8988T (cell line): ENCODE measurements around the gene NYAP2.

ENCODE experiments used
- DNase-seq: peaks from one replicate; pipeline ENCODE4 v3.0.0; 2011

Gene NYAP2

DNA sequence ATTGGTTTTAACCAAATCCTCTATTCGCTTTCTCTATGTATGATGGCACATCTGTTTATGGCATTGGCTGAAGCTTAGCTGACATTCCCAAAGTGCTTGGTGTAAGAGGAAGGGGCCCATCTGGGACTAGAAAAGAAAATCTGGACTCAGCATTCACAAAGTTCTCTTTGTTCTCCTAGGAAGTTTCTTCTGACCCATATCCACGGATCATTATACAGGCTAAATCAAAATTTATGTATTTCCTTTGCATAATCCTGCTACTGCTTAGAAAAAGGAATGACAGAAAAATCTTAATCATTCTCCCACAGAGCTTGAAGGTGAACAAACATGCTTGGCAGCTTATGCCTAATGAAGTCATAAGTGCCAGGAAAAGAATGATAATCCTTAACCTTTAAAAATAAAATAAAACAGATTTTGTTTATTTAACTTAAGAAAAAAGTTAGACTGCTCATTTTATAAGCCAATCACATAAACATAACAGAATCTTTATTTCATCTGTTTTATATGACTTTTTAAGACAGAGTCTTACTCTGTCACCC, 88.4 kb downstream of the NYAP2 start:
- no peak for DNase-seq

GRCh38 chr2:225488743-225489142, 89.2 kb downstream of the NYAP2 start:
- DNase-seq: no peak

- DNase-seq: no peak
Observed at GRCh38 chr2:225493420-225494099, 94.0 kb downstream of the NYAP2 start.

- no peak for DNase-seq
Observed at GRCh38 chr2:225494100-225494459, 94.6 kb downstream of the NYAP2 start.

GRCh38 chr2:225495706-225496105, 96.2 kb downstream of the NYAP2 start:
- DNase-seq: no peak

- no peak for DNase-seq
Observed at GRCh38 chr2:225496568-225496967, 97.1 kb downstream of the NYAP2 start.

DNA sequence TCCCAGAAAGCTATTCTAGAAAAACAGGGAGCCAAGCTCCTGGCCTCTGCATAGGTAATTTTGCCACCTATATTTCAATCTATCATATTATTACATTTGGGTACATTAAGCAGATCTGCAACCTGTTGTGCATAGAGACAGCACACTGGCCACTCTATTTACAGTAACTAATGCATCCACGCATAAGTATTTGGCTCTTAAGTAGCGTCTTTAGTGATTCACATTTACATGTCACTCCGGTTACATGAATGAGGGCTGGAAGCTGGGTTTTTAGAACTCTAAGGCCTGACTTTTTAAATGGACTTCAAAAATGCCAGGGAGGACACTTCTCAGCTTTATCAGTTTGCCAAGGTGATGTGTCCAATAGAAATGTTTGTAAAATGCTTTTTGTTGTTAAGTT, 97.7 kb downstream of the NYAP2 start:
- no peak for DNase-seq

GRCh38 chr2:225501022-225501421, 101.5 kb downstream of the NYAP2 start:
- no peak for DNase-seq

DNA sequence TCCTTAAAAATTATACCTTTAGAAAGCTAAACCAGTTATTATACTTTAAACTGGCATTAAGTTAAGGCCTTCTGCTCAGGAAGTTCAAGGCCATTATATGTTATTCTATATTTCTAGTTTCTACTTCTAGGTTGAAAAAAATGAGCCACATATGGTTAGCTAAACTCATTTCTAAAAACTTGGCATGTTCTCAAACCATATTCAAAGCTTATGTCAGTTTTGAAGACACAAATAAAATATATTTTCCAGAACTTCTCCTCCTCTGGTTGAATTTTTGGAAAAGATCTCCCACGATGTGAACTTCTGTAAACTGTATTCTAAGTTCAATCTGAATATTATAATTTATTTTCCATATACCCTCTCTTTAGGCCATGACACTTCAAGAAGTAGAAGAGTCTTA, 103.5 kb downstream of the NYAP2 start:
- DNase-seq: no peak

- DNase-seq: no peak
Observed at GRCh38 chr2:225510796-225511195, 111.3 kb downstream of the NYAP2 start.

DNA sequence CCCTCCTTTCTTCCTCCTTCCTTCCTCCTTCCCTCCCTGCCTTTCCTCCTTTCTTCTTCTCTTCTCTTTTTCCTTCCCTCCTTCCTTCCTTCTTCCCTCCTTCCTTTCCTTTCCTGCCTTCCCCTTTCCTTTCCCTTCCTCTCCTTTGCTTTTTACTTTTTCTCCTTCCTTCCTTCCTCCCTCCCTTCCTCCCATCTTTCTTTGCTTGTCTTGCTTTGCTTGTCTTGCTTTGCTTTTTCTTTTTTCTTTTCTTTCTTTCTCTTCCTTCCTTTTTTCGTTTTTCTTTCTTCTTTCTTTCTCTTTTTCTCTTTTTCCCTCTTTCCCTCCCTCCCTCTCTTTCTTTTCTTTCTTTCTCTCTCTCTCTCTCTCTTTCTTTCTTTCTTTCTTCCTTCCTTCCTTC, 113.0 kb downstream of the NYAP2 start:
- DNase-seq: no peak

GRCh38 chr2:225512876-225513540, 113.5 kb downstream of the NYAP2 start:
- no peak for DNase-seq

- no peak for DNase-seq
Observed at GRCh38 chr2:225515033-225515432, 115.5 kb downstream of the NYAP2 start.

GRCh38 chr2:225526760-225527390, 127.4 kb downstream of the NYAP2 start:
- no peak for DNase-seq

DNA sequence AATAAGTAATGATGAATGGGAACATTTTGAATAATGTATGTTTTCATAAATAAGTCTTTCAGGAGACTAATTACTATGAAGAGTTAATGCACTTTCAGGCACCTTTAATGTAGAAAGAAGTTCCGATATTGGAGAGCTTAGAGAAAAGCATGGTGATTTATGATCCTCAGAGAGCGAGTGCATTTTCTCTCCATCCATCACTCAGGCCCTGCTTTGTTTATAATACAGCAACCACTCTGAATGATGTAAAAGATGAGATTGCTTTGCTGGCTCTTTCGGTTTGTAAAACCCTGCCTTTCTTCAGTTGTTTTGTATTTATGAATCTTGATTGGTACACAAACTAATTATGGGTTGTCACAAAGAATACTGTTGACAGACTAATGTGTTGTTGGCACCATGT, 132.0 kb downstream of the NYAP2 start:
- DNase-seq: no peak

DNA sequence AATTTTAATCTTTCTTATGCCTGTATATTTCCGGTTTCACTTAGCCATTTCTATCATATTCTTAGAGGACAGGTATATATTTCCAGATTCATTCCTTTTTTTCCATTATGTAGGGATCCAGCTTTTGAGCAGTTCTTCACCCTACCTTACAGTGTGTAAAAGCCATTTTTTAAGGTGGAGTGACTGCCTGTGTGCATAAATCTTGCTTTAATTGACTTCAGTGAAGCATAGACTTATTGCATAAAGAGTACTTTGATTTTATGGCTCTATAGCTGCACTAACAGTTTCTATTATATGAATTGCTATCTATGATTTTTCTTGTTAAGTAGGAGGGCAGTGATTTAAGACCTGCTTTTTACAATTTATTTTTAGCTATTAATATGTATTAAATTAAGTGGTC, 132.6 kb downstream of the NYAP2 start:
- DNase-seq: no peak

DNA sequence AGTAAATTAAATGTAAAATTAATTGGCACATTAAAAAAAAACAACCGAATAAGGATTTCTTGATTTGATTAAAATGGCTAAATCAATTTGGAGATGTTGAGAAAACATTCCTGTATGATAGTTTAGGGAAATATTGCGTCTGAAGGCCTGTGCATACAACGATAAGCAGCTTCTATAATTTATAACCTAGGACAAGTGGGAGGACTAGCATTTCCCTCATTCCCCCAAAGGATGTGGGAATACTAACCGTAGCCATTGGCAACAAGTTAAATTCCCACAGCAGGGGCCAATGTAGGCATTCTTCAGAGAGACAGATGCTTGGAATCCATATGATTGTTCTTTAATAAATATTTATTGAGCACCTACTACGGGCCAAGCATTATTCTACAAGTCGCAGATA, 134.5 kb downstream of the NYAP2 start:
- no peak for DNase-seq

DNA sequence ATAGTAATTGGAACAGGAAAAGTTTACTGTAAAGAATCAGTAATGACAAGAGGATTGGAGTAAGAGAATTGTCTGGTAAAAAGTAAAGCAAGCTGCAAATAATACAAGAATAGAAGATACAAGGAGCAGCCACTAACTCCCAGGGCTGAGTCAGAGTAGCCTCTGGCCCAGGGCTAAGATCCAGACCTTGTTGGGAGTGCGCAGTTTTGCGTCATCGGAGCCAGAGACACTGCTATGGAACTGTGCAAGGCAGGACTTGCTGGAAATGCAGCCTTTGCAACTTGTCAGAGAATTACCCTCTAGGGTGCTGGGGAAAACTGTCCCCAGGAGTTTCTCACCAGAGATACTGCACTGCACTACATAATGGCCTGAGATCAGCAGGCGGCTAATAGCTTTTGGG, 135.2 kb downstream of the NYAP2 start:
- DNase-seq: no peak

- DNase-seq: no peak
Observed at GRCh38 chr2:225536036-225536435, 136.5 kb downstream of the NYAP2 start.

GRCh38 chr2:225543626-225544025, 144.1 kb downstream of the NYAP2 start:
- DNase-seq: no peak

DNA sequence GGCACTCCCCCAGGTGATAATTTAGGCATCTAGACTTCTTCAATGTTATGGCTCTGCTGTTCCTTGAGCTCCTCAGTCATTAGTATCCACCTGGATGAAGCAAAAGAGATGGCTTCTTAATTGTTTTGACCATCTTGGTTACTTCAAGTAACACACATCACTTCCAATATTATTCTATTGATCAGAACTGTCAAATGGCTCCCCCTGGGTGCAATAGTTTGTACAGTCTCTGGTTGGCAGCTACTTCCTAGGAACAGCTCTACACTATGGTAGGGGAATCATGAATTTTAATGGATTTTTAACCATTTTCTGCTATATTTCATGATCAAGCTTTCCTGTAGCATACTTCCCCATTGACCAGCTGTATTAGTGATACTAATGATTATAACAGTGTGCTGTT, 157.0 kb downstream of the NYAP2 start:
- DNase-seq: no peak

GRCh38 chr2:225558399-225559071, 159.0 kb downstream of the NYAP2 start:
- DNase-seq: no peak

- no peak for DNase-seq
Observed at GRCh38 chr2:225559072-225559415, 159.5 kb downstream of the NYAP2 start.

- DNase-seq: no peak
Observed at GRCh38 chr2:225566798-225567197, 167.3 kb downstream of the NYAP2 start.
